ENCODE measurements around the gene TSPAN18.

The TSPAN18 gene

DNA sequence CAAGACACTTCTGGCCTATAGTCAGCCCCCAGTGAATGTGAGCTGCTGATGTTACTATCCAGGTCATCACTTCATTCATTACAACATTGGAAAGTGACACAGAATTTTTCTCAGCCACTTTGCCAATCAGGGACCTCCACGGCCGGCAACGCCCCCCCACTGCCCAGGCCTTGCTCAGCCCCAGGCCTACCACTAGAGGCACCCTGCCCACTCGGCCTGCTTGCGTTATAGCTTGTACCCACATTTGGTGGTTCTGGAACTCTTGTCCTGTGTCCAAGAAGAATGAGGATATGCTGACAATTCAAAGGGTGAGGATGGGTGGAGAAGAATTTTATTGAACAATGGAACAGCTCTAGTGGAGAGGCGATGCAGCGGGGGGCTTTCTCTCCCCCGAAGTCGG is 96.2 kb downstream of the TSPAN18 start:
- peak in 1 of 2 donors; percentile 2 for DNase-seq (ENCODE audit: low read depth in 2 of 2)

DNA sequence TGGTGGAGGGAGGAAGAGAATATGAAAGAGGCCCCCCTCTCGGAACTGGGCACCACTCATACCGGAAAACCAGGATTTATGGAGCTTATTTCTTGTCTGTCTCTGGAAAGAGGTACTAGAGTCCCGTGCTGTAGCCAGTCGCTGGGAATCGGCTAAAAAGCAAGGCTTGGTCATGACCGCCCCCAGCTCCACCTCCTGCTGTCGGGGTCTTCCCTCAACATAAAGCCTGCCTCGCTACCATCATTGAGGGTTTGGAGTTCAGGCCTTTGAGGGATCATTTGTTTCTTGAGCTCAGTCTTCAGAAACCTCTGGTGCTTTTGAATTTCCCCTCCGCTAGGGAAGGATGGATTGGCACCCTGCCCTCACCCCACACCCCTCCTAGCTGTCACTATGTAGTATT is 97.1 kb downstream of the TSPAN18 start:
- DNase-seq (ENCODE audit: low read depth in 2 of 2) = no peak

- DNase-seq (ENCODE audit: low read depth in 2 of 2) = no peak
Observed at GRCh38 chr11:44824300-44824704, 97.5 kb downstream of the TSPAN18 start.

DNA sequence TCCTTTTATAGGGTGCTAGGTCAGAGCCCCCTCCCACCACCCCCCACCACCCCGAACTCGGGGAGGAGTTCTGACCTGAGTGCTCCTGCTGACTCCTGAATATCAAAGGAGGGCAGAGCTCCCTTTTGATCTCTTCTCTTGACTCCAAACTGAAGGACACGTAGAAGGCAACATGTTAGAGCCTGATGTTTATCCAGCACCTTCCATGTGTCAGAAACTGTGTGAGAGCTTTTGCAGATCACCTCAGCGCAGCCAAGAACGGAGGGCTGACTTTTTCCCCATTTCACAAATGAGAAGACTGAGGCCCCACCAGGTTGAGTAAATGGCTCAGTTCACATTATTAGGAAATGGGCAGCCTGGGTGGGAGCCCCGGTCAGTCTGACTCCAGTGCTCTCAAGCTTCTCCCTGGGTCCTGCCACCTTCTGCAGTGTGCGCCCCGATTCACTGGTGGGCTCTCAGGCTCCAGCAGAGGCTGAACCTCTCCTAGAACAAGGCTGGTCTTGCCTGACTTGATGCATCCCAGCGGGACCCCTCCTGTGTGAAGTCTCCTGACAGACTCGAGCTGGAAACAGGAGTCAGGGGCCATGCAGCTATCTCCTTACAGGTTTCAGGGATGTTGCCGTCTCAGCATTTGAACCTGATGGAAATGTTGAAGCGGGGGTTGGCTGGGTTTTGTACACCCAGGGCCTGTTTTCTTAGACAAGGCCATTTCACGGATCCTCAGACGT is 98.5 kb downstream of the TSPAN18 start:
- DNase-seq (ENCODE audit: low read depth in 2 of 2) = no peak

- no peak for DNase-seq (ENCODE audit: low read depth in 2 of 2)
Observed at GRCh38 chr11:44826922-44827643, 100.3 kb downstream of the TSPAN18 start.

DNA sequence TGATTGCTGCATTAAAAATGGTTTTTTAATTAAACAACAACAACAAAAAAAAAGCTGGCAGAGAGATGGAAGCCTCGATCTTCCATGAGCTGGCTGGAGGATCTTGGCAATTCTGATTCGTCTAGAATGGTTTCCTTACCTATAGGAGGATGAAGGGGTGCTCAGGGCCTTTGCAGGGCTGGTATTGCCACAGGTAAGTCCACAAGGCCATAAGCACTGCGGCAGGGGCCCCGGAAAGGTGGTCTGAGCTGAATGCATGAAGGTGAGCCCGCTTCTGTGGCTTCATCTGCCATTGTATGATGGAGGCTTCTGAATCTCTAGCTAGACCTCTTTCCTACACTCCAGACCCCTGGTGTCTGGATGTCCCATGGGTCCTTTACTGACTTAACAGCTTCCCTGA is 101.5 kb downstream of the TSPAN18 start:
- no peak for DNase-seq (ENCODE audit: low read depth in 2 of 2)

- no peak for DNase-seq (ENCODE audit: low read depth in 2 of 2)
Observed at GRCh38 chr11:44829838-44830237, 103.1 kb downstream of the TSPAN18 start.

GRCh38 chr11:44831605-44832394 is 105.0 kb downstream of the TSPAN18 start:
- no peak for DNase-seq (ENCODE audit: low read depth in 2 of 2)

DNA sequence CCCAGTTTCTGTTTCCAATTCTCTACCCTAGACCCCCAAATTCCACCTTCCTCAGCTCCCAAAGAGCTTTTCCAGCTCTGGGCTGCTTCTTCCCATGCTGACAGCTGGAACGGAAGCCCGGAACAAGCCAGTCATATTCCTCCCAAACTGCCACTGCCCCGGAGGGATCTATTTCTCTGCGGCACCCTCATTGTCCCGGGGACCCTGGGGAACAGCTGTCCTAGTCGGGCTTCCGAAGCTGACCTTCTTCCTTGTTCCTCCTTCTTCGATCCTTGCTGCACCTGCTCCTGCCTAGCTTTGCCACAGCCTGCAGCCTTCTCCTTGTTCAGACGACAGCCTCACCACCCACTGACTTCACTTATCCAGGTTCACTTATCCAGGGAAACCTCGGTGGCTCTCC is 105.7 kb downstream of the TSPAN18 start:
- no peak for DNase-seq (ENCODE audit: low read depth in 2 of 2)

- DNase-seq (ENCODE audit: low read depth in 2 of 2) = no peak
Observed at GRCh38 chr11:44833221-44833876, 106.6 kb downstream of the TSPAN18 start.

DNA sequence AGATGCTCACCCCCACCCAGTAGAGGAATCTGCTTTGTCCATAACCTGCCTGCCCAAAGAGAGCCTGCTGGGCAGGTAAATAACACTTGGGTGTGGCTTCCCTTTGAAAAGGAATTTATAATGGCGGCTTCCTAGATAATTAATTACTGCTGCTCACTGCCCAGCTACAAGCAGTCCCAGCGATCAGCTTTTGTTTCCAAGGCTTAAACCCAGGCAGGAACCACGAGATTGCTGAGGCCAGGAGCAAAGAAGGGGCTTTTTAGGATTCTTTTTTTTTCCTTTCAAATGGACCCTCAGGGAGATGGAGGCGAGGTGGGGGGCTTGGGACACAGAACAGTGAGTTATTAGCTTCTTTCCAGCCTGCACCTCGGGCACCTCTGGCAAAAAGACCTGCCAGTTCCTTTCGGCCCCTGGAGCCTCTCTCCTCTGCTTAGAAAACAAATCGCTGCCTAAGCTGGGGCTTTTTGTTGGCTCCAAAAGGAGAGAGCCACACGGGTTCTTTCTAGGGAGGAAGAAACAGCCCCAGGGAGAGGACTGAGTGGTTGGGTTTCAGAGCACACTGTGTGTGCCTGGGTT is 107.2 kb downstream of the TSPAN18 start:
- DNase-seq (ENCODE audit: low read depth in 2 of 2) = no peak

DNA sequence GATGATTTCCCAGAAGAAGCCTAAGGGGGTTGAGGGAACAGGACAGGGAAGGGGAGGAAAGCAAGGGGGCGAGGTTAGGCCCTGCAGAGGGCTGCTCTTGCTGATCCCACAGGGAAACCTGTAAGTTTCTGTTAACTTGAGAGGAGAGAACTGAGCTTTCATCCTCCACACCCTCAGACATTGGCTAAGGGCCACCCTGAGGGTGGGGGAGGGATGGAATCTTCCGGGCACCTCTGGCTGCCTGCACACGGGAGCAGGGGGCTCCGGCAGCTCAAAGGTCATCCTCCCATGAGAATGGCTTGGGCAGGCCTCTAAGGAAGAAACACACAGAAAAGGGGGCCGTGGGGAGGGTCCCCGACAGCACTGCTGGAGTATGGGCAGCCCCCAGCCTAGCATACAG is 108.1 kb downstream of the TSPAN18 start:
- no peak for DNase-seq (ENCODE audit: low read depth in 2 of 2)

GRCh38 chr11:44835296-44835695 is 108.5 kb downstream of the TSPAN18 start:
- DNase-seq (ENCODE audit: low read depth in 2 of 2) = no peak

DNA sequence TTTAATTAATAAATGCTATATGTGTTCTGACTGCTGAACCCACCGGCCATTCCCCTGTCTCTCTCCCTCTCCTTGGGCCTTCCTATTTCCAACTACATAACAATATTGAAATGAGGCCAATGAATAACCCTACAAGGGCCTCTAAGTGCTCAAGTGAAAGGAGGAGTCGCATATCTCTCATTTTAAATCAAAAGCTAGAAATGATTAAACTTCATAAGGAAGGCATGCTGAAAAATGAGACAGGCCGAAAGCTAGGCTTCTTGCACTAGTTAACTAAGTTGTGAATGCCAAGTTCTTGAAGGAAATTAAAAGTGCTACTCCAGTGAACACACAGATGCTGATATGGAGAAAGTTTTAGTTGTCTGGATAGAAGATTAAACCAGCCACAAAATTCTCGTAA is 109.2 kb downstream of the TSPAN18 start:
- DNase-seq (ENCODE audit: low read depth in 2 of 2) = no peak

DNA sequence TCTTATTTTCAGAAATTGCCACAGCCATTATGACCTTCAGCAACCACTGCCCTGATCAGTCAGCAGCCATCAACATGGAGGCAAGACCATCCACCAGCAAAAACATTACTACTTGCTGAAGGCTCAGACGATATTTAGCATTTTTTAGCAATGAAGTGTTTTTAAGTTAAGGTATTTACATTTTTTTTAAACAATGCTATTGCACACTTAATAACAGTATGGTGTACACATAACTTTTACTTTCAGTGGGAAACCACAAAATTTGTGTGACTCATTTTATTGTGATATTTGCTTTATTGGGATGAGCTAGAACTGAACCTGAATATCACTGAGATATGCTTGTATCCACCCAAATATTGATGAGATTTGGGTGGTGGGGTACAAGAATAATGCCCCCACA is 110.9 kb downstream of the TSPAN18 start:
- DNase-seq (ENCODE audit: low read depth in 2 of 2) = no peak

DNA sequence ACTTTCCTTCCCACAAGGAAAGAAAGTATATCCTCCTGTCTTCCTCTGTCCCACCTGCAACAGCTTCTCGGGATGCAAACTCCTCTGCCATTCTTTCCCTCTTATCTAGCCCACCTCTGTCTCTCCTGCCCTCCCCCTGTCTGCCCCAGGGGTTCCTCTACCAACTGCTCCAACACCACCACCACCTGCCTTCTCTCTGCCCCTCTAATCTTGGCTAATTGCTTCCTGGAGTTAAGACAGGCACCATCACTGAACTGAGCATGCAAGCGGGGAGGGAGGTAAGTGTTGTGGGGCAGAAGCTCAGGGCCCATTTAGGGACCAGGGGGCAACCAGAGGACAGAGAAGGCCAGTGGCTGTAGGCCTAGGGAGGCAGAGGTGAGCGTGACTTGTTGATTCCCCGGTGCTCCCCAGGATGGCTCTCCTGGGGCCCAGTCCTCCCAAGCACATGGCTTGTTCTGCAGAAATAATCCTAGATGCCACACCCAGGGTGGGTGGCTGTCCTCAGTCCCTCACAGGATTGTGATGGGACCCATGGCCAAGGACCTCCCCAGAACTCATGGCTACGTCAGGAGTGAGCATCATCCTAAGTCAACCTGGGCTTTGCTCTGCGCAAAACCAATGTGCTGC is 112.8 kb downstream of the TSPAN18 start:
- DNase-seq (ENCODE audit: low read depth in 2 of 2) = no peak

DNA sequence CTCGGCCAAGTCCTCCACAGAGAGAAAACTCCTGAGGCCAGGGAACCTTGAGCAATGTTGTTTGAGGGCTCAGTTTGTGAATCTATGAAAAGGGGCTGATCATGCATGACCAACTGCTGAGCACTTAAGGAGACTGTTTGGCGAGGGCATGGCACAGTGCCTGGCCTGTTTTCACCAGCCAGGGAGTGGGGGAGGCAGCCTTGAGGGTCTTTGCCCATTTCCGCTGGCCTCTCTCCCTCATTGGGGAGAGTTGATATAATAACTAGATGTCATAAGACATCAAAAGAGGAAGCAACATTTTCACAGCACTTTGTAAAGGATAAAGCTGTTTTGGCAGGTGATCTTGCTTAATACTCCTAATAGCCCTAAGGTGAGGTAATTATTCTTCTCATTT is 113.3 kb downstream of the TSPAN18 start:
- DNase-seq (ENCODE audit: low read depth in 2 of 2) = no peak

- no peak for DNase-seq (ENCODE audit: low read depth in 2 of 2)
Observed at GRCh38 chr11:44840521-44841251, 113.9 kb downstream of the TSPAN18 start.

GRCh38 chr11:44842220-44842619 is 115.5 kb downstream of the TSPAN18 start:
- no peak for DNase-seq (ENCODE audit: low read depth in 2 of 2)

DNA sequence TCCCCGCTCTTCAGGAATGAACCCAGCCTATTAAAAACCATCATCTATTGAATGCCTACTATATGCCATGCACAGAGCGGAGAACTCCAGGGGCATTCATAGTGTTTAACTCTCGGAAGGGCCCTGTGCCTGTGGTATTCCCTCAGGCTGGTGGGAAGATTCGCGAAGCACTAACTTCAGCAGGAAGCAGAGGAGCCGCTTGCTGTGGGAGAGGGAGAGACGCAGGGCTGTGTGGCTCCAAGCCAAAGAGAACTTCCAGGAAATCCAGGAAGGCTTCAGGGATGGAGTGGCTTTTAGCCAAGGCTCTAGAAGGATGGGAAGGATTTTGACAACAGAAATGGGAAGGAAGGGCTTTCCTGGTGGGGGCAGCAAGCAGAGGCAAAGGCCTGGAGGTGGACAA is 120.1 kb downstream of the TSPAN18 start:
- DNase-seq (ENCODE audit: low read depth in 2 of 2) = no peak

- no peak for DNase-seq (ENCODE audit: low read depth in 2 of 2)
Observed at GRCh38 chr11:44847316-44847715, 120.6 kb downstream of the TSPAN18 start.
